Sigmoid colon (tissue), 4 donors: ENCODE measurements around the gene METRN.

Source experiments
- EP300 ChIP-seq, 4 donors: sonication (generic); formaldehyde crosslinking; IDR thresholded peaks; one replicate each; pipeline ENCODE4 v1.6.1; 2017; ENCODE audit warnings: antibody characterized with exemption in 4 of 4
- POLR2A ChIP-seq, 2 donors: fragments of 450-650 bp; IDR thresholded peaks; one replicate each; pipeline ENCODE4 v1.6.1; 2016; ENCODE audit warnings: antibody characterized with exemption in 2 of 2, mild to moderate bottlenecking in 2 of 2, moderate library complexity in 2 of 2
- POLR2AphosphoS5 ChIP-seq, 4 donors: sonication (generic); formaldehyde crosslinking; IDR thresholded peaks; one replicate each; pipeline ENCODE4 v1.6.1; 2017; ENCODE audit warnings: antibody characterized with exemption in 4 of 4
- TF ChIP-seq, protein P1 (sequence below), 4 experiments: fragments of 450-650 bp in 3 of 4; fragments of 200-600 bp in 1 of 4; IDR thresholded peaks; one replicate each; pipeline ENCODE4 v1.5.1; 2016 to 2019; ENCODE audit warnings: antibody characterized with exemption in 4 of 4, mild to moderate bottlenecking in 3 of 4, moderate library complexity in 2 of 4

DNA sequence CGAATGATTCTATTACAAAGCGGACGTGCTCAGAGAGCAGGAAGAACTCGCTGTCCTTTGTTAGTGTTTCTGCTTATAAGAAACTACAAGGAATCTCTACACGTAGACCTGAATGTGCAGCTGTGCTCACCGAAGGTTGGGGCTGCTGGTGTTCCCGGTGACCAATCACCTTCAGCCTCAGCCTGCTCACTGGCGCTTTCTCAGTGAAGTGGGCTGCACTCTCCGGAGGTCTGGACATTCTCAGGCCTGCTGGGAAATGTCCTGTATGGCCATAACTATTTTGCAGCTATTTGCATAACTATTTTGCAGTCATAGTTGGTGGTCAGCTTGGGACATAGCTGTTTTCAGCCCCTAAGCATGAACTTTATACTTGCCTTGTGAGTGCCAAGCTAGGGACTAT lies 35.6 kb downstream of the METRN start:
- TF ChIP-seq, protein P1, sequence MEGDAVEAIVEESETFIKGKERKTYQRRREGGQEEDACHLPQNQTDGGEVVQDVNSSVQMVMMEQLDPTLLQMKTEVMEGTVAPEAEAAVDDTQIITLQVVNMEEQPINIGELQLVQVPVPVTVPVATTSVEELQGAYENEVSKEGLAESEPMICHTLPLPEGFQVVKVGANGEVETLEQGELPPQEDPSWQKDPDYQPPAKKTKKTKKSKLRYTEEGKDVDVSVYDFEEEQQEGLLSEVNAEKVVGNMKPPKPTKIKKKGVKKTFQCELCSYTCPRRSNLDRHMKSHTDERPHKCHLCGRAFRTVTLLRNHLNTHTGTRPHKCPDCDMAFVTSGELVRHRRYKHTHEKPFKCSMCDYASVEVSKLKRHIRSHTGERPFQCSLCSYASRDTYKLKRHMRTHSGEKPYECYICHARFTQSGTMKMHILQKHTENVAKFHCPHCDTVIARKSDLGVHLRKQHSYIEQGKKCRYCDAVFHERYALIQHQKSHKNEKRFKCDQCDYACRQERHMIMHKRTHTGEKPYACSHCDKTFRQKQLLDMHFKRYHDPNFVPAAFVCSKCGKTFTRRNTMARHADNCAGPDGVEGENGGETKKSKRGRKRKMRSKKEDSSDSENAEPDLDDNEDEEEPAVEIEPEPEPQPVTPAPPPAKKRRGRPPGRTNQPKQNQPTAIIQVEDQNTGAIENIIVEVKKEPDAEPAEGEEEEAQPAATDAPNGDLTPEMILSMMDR (IDR thresholded peaks at IDR 0.05): no peak
- TF ChIP-seq EP300 (IDR thresholded peaks at IDR 0.05) (no peak), POLR2A (IDR thresholded peaks at IDR 0.05) (no peak), POLR2AphosphoS5 (IDR thresholded peaks at IDR 0.05) (no peak)
